GM19467 (cell line): ENCODE measurements around the gene FLCN.

Experiments
- ATAC-seq: cut with Tn5 transposase; IDR thresholded peaks from one replicate; pipeline ENCODE4 v1.9.1; 2021; ENCODE audit warnings: mild to moderate bottlenecking, moderate library complexity; ENCODE audit not compliant: unreplicated experiment

The FLCN gene

GRCh38 chr17:17236295-17237025, 508 bp downstream of the FLCN start:
- ATAC-seq, result no peak

GRCh38 chr17:17235212-17236174, 1.5 kb downstream of the FLCN start:
- no peak for ATAC-seq

- ATAC-seq, result no peak
These were observed 4.7 kb downstream of the FLCN start for GRCh38 chr17:17232303-17232621.

GRCh38 chr17:17231621-17232302, 5.2 kb downstream of the FLCN start:
- no peak for ATAC-seq

GRCh38 chr17:17229416-17230384, 7.3 kb downstream of the FLCN start:
- ATAC-seq, result no peak

- no peak for ATAC-seq
These were observed 8.3 kb downstream of the FLCN start for GRCh38 chr17:17228521-17229279.

GRCh38 chr17:17227608-17228520, 9.1 kb downstream of the FLCN start:
- ATAC-seq, result no peak

- ATAC-seq, result no peak
These were observed 10.3 kb downstream of the FLCN start for GRCh38 chr17:17226451-17227265.

- no peak for ATAC-seq
These were observed 11.1 kb downstream of the FLCN start for GRCh38 chr17:17225901-17226300.

GRCh38 chr17:17224137-17224536, 12.8 kb downstream of the FLCN start:
- ATAC-seq, result no peak

GRCh38 chr17:17223736-17224135, 13.2 kb downstream of the FLCN start:
- ATAC-seq, result no peak

- no peak for ATAC-seq
These were observed 15.6 kb downstream of the FLCN start for GRCh38 chr17:17221329-17221728.

GRCh38 chr17:17220529-17220928, 16.4 kb downstream of the FLCN start:
- no peak for ATAC-seq

- ATAC-seq, result no peak
These were observed 19.0 kb downstream of the FLCN start for GRCh38 chr17:17217995-17218394.

- no peak for ATAC-seq
These were observed 20.2 kb downstream of the FLCN start for GRCh38 chr17:17216776-17217175.

GRCh38 chr17:17216236-17216635, 20.7 kb downstream of the FLCN start:
- no peak for ATAC-seq

- no peak for ATAC-seq
These were observed 21.4 kb downstream of the FLCN start for GRCh38 chr17:17215575-17215974.
